ENCODE measurements around the gene TYW1B.
"Not testable (repeated sequence)": the region's sequence is repeated elsewhere in the genome, so short reads cannot be mapped to it uniquely, and the experiment has no call there.

DNA sequence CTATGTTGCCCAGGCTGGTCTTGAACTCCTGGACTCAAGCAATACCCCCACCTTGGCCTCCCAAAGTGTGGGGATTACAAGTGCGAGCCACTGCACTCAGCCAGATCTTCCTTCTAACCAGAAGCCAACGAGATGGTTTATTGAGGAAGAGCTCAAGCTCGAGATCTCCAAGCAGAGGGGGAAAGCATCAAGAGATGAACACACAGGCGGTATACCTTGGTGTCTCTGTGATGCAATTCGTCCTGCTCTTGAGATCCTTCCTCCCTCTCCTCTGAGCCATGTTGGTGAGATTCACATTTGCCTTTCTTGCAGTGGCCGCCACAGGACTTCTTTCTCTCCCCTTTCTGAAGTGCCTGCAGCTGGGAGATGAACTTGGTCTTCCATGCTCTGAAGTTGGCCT is 21.1 kb downstream of the TYW1B start:
- TF ChIP-seq EZH2 (IDR thresholded peaks at IDR 0.05; ENCODE audit: insufficient read depth, low read length) = not testable (repeated sequence)
- TF ChIP-seq, protein P1, sequence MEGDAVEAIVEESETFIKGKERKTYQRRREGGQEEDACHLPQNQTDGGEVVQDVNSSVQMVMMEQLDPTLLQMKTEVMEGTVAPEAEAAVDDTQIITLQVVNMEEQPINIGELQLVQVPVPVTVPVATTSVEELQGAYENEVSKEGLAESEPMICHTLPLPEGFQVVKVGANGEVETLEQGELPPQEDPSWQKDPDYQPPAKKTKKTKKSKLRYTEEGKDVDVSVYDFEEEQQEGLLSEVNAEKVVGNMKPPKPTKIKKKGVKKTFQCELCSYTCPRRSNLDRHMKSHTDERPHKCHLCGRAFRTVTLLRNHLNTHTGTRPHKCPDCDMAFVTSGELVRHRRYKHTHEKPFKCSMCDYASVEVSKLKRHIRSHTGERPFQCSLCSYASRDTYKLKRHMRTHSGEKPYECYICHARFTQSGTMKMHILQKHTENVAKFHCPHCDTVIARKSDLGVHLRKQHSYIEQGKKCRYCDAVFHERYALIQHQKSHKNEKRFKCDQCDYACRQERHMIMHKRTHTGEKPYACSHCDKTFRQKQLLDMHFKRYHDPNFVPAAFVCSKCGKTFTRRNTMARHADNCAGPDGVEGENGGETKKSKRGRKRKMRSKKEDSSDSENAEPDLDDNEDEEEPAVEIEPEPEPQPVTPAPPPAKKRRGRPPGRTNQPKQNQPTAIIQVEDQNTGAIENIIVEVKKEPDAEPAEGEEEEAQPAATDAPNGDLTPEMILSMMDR (IDR thresholded peaks at IDR 0.05; ENCODE audit: insufficient read depth, low read depth, low read length) = not testable (repeated sequence)

All from astrocyte (in vitro differentiated cells and primary cell).